ENCODE measurements around the gene DNASE2B.

The DNASE2B gene

DNA sequence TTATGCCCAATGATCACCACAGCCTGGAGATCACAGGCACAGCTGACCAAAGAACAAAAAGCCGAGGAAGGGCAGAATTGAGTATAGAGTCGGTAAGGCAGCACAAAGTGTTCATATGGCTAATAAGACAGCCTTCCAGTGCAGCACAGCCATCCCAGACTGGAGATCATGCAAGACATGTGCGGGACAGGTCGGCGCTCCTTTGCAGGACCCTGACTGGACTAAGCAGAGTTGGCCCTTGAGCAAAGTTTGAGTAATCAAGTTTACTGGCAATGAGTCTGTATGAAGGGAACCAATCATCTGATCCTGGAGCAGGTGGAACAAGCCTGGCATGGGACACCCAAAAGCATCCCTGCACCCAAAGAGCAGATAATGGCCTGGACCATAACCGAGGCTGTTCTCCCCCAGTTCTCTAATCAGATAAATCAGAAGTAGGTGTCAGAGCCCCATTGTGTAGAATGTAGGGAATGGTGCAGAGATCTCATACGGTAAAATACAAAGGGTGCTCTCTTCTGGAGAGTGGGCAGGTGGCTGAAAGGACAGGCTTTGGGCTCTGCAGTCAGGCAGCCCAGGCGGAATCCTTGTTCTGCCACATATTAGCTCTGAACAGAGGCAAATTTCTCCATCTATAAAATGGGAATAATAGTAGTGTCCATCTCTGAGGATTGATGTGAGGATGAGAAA, 10.7 kb upstream of the DNASE2B start:
- H3K4me3 ChIP-seq (ENCODE audit: low read depth, low read length) = no peak overlapping the region
- TF ChIP-seq, protein P1, sequence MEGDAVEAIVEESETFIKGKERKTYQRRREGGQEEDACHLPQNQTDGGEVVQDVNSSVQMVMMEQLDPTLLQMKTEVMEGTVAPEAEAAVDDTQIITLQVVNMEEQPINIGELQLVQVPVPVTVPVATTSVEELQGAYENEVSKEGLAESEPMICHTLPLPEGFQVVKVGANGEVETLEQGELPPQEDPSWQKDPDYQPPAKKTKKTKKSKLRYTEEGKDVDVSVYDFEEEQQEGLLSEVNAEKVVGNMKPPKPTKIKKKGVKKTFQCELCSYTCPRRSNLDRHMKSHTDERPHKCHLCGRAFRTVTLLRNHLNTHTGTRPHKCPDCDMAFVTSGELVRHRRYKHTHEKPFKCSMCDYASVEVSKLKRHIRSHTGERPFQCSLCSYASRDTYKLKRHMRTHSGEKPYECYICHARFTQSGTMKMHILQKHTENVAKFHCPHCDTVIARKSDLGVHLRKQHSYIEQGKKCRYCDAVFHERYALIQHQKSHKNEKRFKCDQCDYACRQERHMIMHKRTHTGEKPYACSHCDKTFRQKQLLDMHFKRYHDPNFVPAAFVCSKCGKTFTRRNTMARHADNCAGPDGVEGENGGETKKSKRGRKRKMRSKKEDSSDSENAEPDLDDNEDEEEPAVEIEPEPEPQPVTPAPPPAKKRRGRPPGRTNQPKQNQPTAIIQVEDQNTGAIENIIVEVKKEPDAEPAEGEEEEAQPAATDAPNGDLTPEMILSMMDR (IDR thresholded peaks at IDR 0.05; ENCODE audit: low read depth, low read length) = peak; percentile 15
- TF ChIP-seq, protein P2, sequence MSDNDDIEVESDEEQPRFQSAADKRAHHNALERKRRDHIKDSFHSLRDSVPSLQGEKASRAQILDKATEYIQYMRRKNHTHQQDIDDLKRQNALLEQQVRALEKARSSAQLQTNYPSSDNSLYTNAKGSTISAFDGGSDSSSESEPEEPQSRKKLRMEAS (IDR thresholded peaks at IDR 0.05; ENCODE audit: low read depth, low read length) = no peak
- TF ChIP-seq POLR2A (IDR thresholded peaks at IDR 0.05; ENCODE audit: extremely low read depth, insufficient read length) = no peak
- DNase-seq (ENCODE audit: low read depth) = peak; percentile 20

DNA sequence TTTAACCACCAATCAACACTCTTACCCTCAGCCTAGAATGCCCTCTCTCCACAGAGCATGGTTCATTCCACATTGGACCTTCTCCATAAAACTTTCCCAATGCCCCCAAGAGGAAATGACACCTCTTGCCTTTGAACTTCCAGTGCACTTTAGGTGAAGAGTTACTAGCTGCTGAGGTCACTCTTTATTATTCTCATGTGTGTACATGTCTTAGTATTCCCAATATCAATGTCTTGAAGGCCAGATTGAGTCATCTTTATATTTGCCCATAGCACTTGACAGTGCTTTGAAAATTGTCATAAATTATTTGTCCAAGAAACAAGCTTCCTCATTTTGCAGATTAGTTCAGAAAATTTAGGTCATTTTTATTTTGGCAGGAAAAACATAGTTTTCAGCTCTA, 8.1 kb upstream of the DNASE2B start:
- DNase-seq (ENCODE audit: low read depth) = no peak
- no peak for TF ChIP-seq MYC (IDR thresholded peaks at IDR 0.05; ENCODE audit: low read depth, low read length)
- no peak overlapping the region for H3K4me3 ChIP-seq (ENCODE audit: low read depth, low read length)

DNA sequence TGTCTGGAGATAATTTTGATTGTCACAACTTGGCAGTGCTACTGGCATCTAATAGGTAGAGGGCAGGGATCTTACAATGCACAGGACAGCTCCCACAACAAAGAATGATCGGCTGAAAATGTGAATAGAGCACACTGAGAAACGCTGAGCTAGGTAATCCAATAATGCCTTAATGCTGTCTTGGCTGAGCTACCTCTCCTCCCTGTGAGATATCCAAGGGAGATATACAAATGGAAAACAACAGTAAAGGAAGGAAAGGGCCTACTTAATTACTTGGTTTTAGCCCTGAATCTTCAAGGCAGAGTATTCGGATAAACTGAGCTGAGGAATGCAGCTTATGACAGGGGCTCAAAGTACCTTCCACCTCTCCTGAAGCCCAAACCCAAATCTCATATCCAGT, 2.9 kb downstream of the DNASE2B start:
- TF ChIP-seq MYC (IDR thresholded peaks at IDR 0.05; ENCODE audit: low read depth, low read length) (no peak), POLR2A (IDR thresholded peaks at IDR 0.05; ENCODE audit: extremely low read depth, insufficient read length) (no peak)
- TF ChIP-seq, protein P1 (IDR thresholded peaks at IDR 0.05; ENCODE audit: low read depth, low read length) = no peak
- TF ChIP-seq, protein P2 (IDR thresholded peaks at IDR 0.05; ENCODE audit: low read depth, low read length) = no peak
- no peak overlapping the region for H3K4me3 ChIP-seq (ENCODE audit: low read depth, low read length)
- DNase-seq (ENCODE audit: low read depth) = no peak

DNA sequence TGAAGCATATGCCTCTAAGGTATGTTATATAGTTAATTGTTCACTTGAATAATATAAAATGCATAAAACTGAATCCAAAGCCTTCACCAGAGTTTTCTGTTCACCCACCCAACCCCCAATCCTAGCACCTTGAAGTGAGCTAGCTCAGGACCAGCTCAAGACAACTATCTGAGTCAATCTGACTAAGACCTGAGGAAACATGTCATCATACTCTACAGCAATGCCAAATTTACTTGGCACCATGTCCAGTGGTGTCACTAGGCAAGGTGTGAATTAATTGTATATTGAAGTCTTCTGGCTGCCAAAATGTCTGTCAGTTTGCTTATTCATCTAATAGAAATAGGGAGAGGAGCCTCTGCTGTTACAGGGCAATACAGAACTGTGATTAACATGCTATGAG, 3.8 kb downstream of the DNASE2B start:
- H3K4me3 ChIP-seq (ENCODE audit: low read depth, low read length) = no peak overlapping the region
- no peak for TF ChIP-seq POLR2A (IDR thresholded peaks at IDR 0.05; ENCODE audit: extremely low read depth, insufficient read length)
- no peak for DNase-seq (ENCODE audit: low read depth)

DNA sequence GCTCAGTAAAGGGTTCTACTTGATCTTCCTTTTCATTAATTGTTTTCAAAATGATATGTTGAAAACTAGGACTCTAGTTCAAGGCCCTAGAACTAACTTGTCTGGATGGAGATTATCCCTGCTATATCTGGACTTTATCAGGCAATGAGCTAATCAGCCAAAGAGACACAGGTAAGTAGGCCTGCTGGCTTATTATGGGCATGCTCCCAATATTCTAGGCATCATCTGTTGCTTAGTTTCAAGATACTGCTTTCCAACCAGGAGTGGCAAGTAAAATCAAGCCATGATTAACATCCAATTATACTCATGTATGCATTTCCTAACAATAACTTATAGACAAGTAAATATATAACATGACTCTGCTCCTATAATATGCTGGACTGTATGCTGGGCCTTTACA, 4.2 kb downstream of the DNASE2B start:
- no peak for TF ChIP-seq POLR2A (IDR thresholded peaks at IDR 0.05; ENCODE audit: extremely low read depth, insufficient read length)
- TF ChIP-seq, protein P1 (IDR thresholded peaks at IDR 0.05; ENCODE audit: low read depth, low read length) = no peak
- TF ChIP-seq MYC (IDR thresholded peaks at IDR 0.05; ENCODE audit: low read depth, low read length) = no peak
- TF ChIP-seq, protein P2 (IDR thresholded peaks at IDR 0.05; ENCODE audit: low read depth, low read length) = no peak
- no peak for DNase-seq (ENCODE audit: low read depth)
- H3K4me3 ChIP-seq (ENCODE audit: low read depth, low read length) = no peak overlapping the region

DNA sequence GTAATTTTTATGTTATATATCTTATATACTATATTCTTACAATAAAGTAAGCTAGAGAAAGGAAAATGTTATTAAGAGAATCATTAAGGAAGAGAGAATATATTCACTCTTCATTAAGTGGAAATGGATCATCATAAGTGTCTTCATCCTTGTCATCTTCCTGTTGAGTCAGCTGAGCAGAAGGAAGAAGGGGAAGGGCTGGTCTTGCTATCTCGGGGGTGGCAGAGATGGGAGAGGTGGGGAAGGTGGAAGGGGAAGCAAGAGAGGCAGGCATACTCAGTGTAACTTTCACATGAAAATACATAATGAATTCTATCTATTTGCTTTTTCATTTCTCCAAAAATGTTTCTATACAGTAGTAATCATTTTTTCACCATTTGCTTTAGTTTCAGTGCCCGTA, 5.1 kb downstream of the DNASE2B start:
- peak; percentile 6 for DNase-seq (ENCODE audit: low read depth)
- TF ChIP-seq POLR2A (IDR thresholded peaks at IDR 0.05; ENCODE audit: extremely low read depth, insufficient read length) (no peak), MYC (IDR thresholded peaks at IDR 0.05; ENCODE audit: low read depth, low read length) (no peak)
- TF ChIP-seq, protein P2 (IDR thresholded peaks at IDR 0.05; ENCODE audit: low read depth, low read length) = no peak
- TF ChIP-seq, protein P1 (IDR thresholded peaks at IDR 0.05; ENCODE audit: low read depth, low read length) = no peak
- H3K4me3 ChIP-seq (ENCODE audit: low read depth, low read length) = no peak overlapping the region

DNA sequence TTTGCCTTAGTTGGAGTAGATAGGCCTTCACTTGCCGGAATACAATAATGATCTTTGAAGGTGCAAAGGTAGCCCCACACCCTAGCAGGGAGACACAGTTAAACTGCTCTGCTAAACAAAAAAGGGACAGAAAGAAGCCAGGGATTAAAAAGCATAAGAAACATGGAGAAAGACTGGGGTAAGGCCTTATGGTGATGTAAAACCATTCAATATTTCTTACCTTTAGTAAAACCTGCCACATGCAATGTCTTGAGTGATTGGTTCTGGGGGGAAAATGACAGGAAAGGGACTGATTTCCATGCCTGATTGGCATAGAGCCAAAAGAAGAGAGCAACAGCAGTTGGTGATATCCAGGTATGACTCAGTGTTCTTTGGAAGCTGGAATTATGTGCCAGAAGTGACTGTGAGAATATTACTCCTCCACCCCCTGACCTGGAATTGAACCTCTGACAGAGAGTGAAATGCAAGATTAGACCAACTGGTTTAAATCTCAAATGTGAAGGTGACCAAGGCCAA, 8.1 kb downstream of the DNASE2B start:
- H3K4me3 ChIP-seq (ENCODE audit: low read depth, low read length) = no peak overlapping the region
- TF ChIP-seq POLR2A (IDR thresholded peaks at IDR 0.05; ENCODE audit: extremely low read depth, insufficient read length) (no peak), MYC (IDR thresholded peaks at IDR 0.05; ENCODE audit: low read depth, low read length) (no peak)
- TF ChIP-seq, protein P2 (IDR thresholded peaks at IDR 0.05; ENCODE audit: low read depth, low read length) = no peak
- TF ChIP-seq, protein P1 (IDR thresholded peaks at IDR 0.05; ENCODE audit: low read depth, low read length) = no peak
- DNase-seq (ENCODE audit: low read depth) = no peak
